HG03457 (cell line): Measurements from ENCODE around the gene LMX1B.
"Not testable (repeated sequence)": the region's sequence is repeated elsewhere in the genome, so short reads cannot be mapped to it uniquely, and the experiment has no call there.

Source experiments
- ATAC-seq: cut with Tn5 transposase; IDR thresholded peaks from one replicate; pipeline ENCODE4 v1.9.1; 2021; ENCODE audit warnings: moderate number of reproducible peaks; ENCODE audit not compliant: unreplicated experiment

The LMX1B gene

GRCh38 chr9:126730592-126730991 lies 116.9 kb downstream of the LMX1B start:
- ATAC-seq: not testable (repeated sequence)

GRCh38 chr9:126733005-126733404 lies 119.3 kb downstream of the LMX1B start:
- ATAC-seq: no peak

DNA sequence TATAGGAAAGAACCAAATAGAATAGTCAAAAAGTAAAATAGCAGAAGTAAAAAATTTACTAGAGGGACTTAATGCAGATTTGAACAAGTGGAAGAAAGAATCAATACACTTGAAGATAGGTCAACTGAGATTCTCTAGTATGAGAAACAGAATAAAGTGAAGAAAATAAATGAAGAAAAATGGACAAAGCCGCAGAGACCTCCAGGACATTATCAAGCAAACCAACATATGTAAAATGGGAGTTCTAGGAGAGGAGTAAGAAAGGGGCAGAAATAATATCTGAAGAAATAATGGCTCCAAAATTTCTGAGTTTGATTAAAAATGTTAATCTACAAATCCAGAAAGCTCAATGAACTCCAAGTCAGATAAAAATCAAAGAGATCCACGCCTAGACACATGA lies 121.1 kb downstream of the LMX1B start:
- no peak for ATAC-seq

DNA sequence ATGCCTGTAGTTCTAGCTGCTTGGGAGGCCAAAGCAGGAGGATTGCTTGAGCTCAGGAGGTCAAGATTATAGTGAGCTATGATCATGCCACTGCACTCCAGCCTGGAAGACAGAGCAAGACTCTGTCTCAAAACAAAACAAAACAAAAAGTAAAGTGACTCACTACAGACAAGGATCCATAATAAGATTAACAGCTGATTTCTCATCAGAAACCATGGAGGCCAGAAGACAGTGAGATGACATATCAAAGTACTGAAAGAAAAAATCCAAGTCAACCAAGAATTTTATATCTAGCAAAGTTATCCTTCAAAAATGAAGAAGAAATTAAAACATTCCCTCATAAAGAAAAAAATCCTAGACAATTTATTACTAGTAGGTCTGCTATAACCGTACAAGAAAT lies 121.8 kb downstream of the LMX1B start:
- ATAC-seq: no peak

- no peak for ATAC-seq
Measured at GRCh38 chr9:126738553-126738952, 124.8 kb downstream of the LMX1B start.

DNA sequence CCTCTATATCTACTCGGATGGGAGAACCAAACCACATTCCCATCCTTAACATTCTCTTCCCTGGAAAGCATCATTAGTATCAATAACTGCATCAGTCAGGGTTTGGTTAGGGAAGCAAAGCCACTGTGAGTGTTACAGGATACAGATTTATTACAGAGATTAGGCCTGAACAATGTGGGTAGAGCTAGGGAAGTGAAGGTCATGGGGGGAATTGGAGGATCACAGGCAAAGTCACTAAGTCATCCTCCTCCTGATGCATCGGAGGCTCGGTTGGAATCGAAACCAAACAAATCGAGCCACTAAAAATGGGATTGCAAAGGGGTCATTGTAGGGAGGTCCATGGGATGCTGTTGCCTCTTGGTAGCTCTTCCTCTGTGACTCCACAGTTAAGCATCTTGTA lies 129.3 kb downstream of the LMX1B start:
- ATAC-seq: no peak

GRCh38 chr9:126745574-126746411 lies 132.1 kb downstream of the LMX1B start:
- no peak for ATAC-seq
